Nephron (organoid): ENCODE results near the gene PPP1R14C.
A peak's percentile ranks its signal among the peaks of the same experiment; 100 is the strongest.

Experiments used
- H3K27ac Mint-ChIP-seq, 3 experiments: 2 replicates each; pipeline ENCODE4 v1.8.0; 2020; ENCODE audit warnings: mixed read lengths in 3 of 3, mild to moderate bottlenecking in 2 of 3, moderate library complexity in 1 of 3
- H3K27me3 Mint-ChIP-seq: 2 replicates; pipeline ENCODE4 v1.8.0; 2021; ENCODE audit warnings: low read depth, mild to moderate bottlenecking, moderate library complexity, mixed read lengths
- H3K36me3 Mint-ChIP-seq: 2 replicates; pipeline ENCODE4 v1.8.0; 2020; ENCODE audit warnings: low read depth, mixed read lengths
- H3K4me1 Mint-ChIP-seq: 2 replicates; pipeline ENCODE4 v1.8.0; 2020; ENCODE audit warnings: mixed read lengths
- H3K4me3 Mint-ChIP-seq, 3 experiments: 2 replicates each; pipeline ENCODE4 v1.8.0; 2020; ENCODE audit warnings: mild to moderate bottlenecking in 3 of 3, mixed read lengths in 3 of 3, moderate library complexity in 2 of 3
- H3K9me3 Mint-ChIP-seq: 2 replicates; pipeline ENCODE4 v1.8.0; 2020; ENCODE audit warnings: mixed read lengths
- TF ChIP-seq, protein P1 (sequence below), 3 experiments: fragments of 200-600 bp; sonication (generic); IDR thresholded peaks; one replicate each; pipeline ENCODE4 v1.5.0; 2021; ENCODE audit warnings: antibody characterized with exemption in 3 of 3; ENCODE audit not compliant: unreplicated experiment in 3 of 3

PPP1R14C gene

GRCh38 chr6:150200428-150201100 lies 57.7 kb downstream of the PPP1R14C start:
- H3K27me3 Mint-ChIP-seq = peaks cover 62% of the 10 kb centered on the region
- peaks cover 12% of the 10 kb centered on the region for H3K36me3 Mint-ChIP-seq
- H3K4me1 Mint-ChIP-seq = peaks cover 32% of the 10 kb centered on the region
- no peak overlapping the region for H3K4me3 Mint-ChIP-seq
- TF ChIP-seq, protein P1, sequence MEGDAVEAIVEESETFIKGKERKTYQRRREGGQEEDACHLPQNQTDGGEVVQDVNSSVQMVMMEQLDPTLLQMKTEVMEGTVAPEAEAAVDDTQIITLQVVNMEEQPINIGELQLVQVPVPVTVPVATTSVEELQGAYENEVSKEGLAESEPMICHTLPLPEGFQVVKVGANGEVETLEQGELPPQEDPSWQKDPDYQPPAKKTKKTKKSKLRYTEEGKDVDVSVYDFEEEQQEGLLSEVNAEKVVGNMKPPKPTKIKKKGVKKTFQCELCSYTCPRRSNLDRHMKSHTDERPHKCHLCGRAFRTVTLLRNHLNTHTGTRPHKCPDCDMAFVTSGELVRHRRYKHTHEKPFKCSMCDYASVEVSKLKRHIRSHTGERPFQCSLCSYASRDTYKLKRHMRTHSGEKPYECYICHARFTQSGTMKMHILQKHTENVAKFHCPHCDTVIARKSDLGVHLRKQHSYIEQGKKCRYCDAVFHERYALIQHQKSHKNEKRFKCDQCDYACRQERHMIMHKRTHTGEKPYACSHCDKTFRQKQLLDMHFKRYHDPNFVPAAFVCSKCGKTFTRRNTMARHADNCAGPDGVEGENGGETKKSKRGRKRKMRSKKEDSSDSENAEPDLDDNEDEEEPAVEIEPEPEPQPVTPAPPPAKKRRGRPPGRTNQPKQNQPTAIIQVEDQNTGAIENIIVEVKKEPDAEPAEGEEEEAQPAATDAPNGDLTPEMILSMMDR (IDR thresholded peaks at IDR 0.05; ENCODE audit: unreplicated experiment in 3 of 3) = no peak
- H3K9me3 Mint-ChIP-seq = peaks cover 4% of the 10 kb centered on the region
- H3K27ac Mint-ChIP-seq = peak overlapping the region in 1 of 3 experiments; percentile 81

GRCh38 chr6:150201285-150201684 lies 58.4 kb downstream of the PPP1R14C start:
- H3K9me3 Mint-ChIP-seq = peaks cover 2% of the 10 kb centered on the region
- H3K4me1 Mint-ChIP-seq = peaks cover 28% of the 10 kb centered on the region
- peaks cover 7% of the 10 kb centered on the region for H3K36me3 Mint-ChIP-seq
- TF ChIP-seq, protein P1 (IDR thresholded peaks at IDR 0.05; ENCODE audit: unreplicated experiment in 3 of 3) = no peak
- peaks cover 67% of the 10 kb centered on the region for H3K27me3 Mint-ChIP-seq
- H3K4me3 Mint-ChIP-seq = no peak overlapping the region
- peak overlapping the region in 2 of 3 experiments; percentile 27 to 81 for H3K27ac Mint-ChIP-seq

DNA sequence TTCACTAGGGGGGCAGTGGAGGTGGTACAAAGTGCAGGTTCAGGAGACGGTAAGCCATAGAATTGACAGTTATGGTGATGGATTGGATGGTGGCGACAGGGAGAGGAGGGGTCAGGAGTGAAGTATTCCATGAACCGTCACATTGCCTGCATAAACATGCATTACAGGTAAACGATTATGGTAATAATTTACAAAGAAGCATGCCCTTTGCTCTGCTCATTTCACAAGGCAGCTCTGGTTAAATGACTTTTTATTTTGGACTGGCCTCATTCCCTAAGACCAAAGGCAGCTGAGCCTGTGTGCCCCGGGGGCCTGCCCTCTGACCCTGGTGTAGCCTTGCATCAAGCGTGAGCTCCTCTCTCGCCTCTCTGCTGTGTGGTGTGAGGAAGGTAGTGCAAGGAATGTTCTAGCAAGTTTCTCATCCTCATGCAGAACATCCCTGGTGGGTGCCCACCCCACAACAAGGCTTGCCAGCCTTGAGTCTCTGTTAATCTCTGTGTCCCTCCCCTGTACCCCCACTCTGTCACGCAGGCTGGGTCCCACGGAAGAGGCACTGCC lies 59.0 kb downstream of the PPP1R14C start:
- peaks cover 24% of the 10 kb centered on the region for H3K4me1 Mint-ChIP-seq
- peaks cover 68% of the 10 kb centered on the region for H3K27me3 Mint-ChIP-seq
- H3K9me3 Mint-ChIP-seq = peaks cover 3% of the 10 kb centered on the region
- peak overlapping the region in 2 of 3 experiments; percentile 27 to 81 for H3K27ac Mint-ChIP-seq
- H3K36me3 Mint-ChIP-seq = peaks cover 7% of the 10 kb centered on the region
- TF ChIP-seq, protein P1 (IDR thresholded peaks at IDR 0.05; ENCODE audit: unreplicated experiment in 3 of 3) = no peak
- H3K4me3 Mint-ChIP-seq = no peak overlapping the region

DNA sequence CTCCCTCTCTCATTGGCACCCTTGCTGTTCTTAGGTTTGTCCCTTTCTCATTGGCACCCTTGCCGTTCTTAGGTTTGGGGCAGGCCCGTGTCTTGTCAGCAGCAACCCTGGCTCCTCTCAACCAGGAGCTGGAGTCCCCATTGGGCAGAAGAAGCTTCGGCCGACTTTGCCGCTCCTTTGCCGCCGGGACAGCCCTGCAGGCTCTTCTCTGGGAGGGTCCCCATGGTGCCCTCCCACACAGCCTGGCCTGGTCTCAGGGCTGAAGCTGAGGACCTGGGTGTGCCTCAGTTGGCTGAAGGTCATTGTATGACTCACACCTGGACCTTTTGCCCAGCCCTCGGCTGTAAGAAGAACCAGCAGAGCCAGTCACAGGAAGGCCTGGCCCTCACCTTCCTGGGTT lies 59.6 kb downstream of the PPP1R14C start:
- H3K27me3 Mint-ChIP-seq = peaks cover 62% of the 10 kb centered on the region
- peak overlapping the region in 1 of 3 experiments; percentile 84 for H3K27ac Mint-ChIP-seq
- peaks cover 3% of the 10 kb centered on the region for H3K9me3 Mint-ChIP-seq
- TF ChIP-seq, protein P1 (IDR thresholded peaks at IDR 0.05; ENCODE audit: unreplicated experiment in 3 of 3) = no peak
- H3K4me3 Mint-ChIP-seq = peak overlapping the region in 1 of 3 experiments; percentile 34
- peaks cover 19% of the 10 kb centered on the region for H3K4me1 Mint-ChIP-seq
- peaks cover 3% of the 10 kb centered on the region for H3K36me3 Mint-ChIP-seq

DNA sequence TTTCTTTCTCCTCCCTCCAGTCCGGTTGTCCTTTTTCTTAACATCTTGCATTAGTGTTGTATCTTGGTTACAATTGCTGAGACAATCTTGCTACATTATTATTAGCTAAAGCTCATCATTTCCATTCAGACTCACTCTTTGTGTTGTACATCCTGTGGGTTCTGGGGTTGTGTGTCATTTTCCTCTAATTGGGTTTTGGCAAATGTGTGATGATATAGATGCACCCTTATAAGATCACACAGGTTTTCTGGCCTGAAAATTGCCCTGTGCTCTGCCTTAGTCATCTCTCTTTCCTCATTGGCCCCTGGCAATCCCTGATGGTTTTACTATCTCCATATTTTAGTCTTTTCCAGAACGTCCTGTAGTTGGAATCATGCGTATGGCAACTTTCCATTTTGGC lies 60.1 kb downstream of the PPP1R14C start:
- peaks cover 3% of the 10 kb centered on the region for H3K36me3 Mint-ChIP-seq
- H3K27me3 Mint-ChIP-seq = peaks cover 62% of the 10 kb centered on the region
- peaks cover 19% of the 10 kb centered on the region for H3K4me1 Mint-ChIP-seq
- H3K9me3 Mint-ChIP-seq = peaks cover 3% of the 10 kb centered on the region
- TF ChIP-seq, protein P1 (IDR thresholded peaks at IDR 0.05; ENCODE audit: unreplicated experiment in 3 of 3) = no peak
- H3K4me3 Mint-ChIP-seq = no peak overlapping the region
- H3K27ac Mint-ChIP-seq = peak overlapping the region in 2 of 3 experiments; percentile 3 to 84
